Activated CD4-positive, alpha-beta T cell treated with anti-CD3 and anti-CD28 coated beads, Interleukin-2, Interleukin-6, amounts not matched to agents 100 ng/mL and 50 ng/mL, durations not matched to agents 16 hours and 8 hours (primary cell): ENCODE measurements around the gene PLPPR3.
"Not testable (repeated sequence)": the region's sequence is repeated elsewhere in the genome, so short reads cannot be mapped to it uniquely, and the experiment has no call there.

ENCODE experiments used
- DNase-seq: peaks from one replicate; pipeline ENCODE4 v3.0.0-alpha.2; 2020

Gene PLPPR3

GRCh38 chr19:853014-853585 lies 31.3 kb upstream of the PLPPR3 start:
- DNase-seq, result no peak

GRCh38 chr19:852136-853013 lies 30.6 kb upstream of the PLPPR3 start, which contains the start of gene ELANE:
Gene ELANE, plus strand, starts transcription at chr19:852303. Its CDS starts 26 bp downstream, at chr19:852329.
- no peak for DNase-seq

- no peak for DNase-seq
These were observed 29.2 kb upstream of the PLPPR3 start for GRCh38 chr19:850979-851335.

- no peak for DNase-seq
These were observed 28.6 kb upstream of the PLPPR3 start for GRCh38 chr19:850221-850978.

- not testable (repeated sequence) for DNase-seq
These were observed 27.4 kb upstream of the PLPPR3 start for GRCh38 chr19:849195-849594.

GRCh38 chr19:848386-848921 lies 26.7 kb upstream of the PLPPR3 start:
- no peak for DNase-seq

- no peak for DNase-seq
These were observed 24.2 kb upstream of the PLPPR3 start for GRCh38 chr19:845707-846521.

- DNase-seq, result no peak
These were observed 22.8 kb upstream of the PLPPR3 start for GRCh38 chr19:844546-844971.

GRCh38 chr19:843836-844545 lies 22.2 kb upstream of the PLPPR3 start:
- no peak for DNase-seq

- DNase-seq, result no peak
These were observed 21.6 kb upstream of the PLPPR3 start for GRCh38 chr19:843180-843835.

- DNase-seq, result not testable (repeated sequence)
These were observed 21.0 kb upstream of the PLPPR3 start for GRCh38 chr19:842802-843179.

GRCh38 chr19:840519-841206 lies 18.9 kb upstream of the PLPPR3 start, which contains the start of gene PRTN3:
Gene PRTN3, plus strand, starts transcription at chr19:840999. Its CDS starts 10 bp downstream, at chr19:841009.
- no peak for DNase-seq

- DNase-seq, result no peak
These were observed 13.6 kb upstream of the PLPPR3 start for GRCh38 chr19:835210-835810.

GRCh38 chr19:834216-834615 lies 12.5 kb upstream of the PLPPR3 start:
- no peak for DNase-seq

- no peak for DNase-seq
These were observed 9.9 kb upstream of the PLPPR3 start for GRCh38 chr19:831407-832369.

GRCh38 chr19:829129-829758 lies 7.5 kb upstream of the PLPPR3 start:
- no peak for DNase-seq

GRCh38 chr19:827710-828321 lies 6.1 kb upstream of the PLPPR3 start, which contains the start of gene AZU1:
Gene AZU1, plus strand, starts transcription at chr19:827837. Its CDS starts 10 bp downstream, at chr19:827847.
- DNase-seq, result no peak

GRCh38 chr19:827314-827709 lies 5.6 kb upstream of the PLPPR3 start:
- DNase-seq, result no peak
